ENCODE results near the gene CCDC148. TPM values are rescaled to one million over a fixed set of nuclear protein-coding genes. Genes with fewer than 3 reads are reported as not detected.

Gene CCDC148
- total RNA-seq, 1 experiment from 2014 or later = 2.1 TPM

GRCh38 chr2:158140201-158140600 lies 316.4 kb downstream of the CCDC148 start:
- POLR2A ChIA-PET = no interaction called here
- Mint-ChIP-seq H3K4me3 (no peak overlapping the region), H3K9me3 (peaks cover 2% of the 10 kb centered on the region; the same call in 1 of the 2 replicates), H3K27me3 (ENCODE audit: low read depth) (no peaks in the 10 kb centered on the region), H3K36me3 (no peaks in the 10 kb centered on the region), H3K27ac (no peak overlapping the region), H3K4me1 (peaks cover 15% of the 10 kb centered on the region)
- no peak for ATAC-seq
- CTCF ChIA-PET = interaction anchor here (0.7 kb wide), 1 partner anchor 614 kb away, joined by 3 read pairs; no protein-coding TSS in a partner anchor
- TF ChIP-seq ZNF512 (CRISPR knock-in tag; IDR thresholded peaks at IDR 0.05; ENCODE audit: borderline replicate concordance) (no peak), TEAD4 (CRISPR knock-in tag; IDR thresholded peaks at IDR 0.05) (no peak), AFF4 (CRISPR knock-in tag; IDR thresholded peaks at IDR 0.05; ENCODE audit: borderline replicate concordance) (no peak), SMAD3 (CRISPR knock-in tag; IDR thresholded peaks at IDR 0.05; ENCODE audit: borderline replicate concordance) (no peak), ZBTB21 (CRISPR knock-in tag; IDR thresholded peaks at IDR 0.05; ENCODE audit: borderline replicate concordance) (no peak), ATF3 (CRISPR knock-in tag; conservative IDR thresholded peaks at IDR 0.05) (no peak), IRF1 (CRISPR knock-in tag; IDR thresholded peaks at IDR 0.05) (no peak), GRHL2 (CRISPR knock-in tag; IDR thresholded peaks at IDR 0.05; ENCODE audit: insufficient replicate concordance, severe bottlenecking) (no peak), ZNF532 (CRISPR knock-in tag; IDR thresholded peaks at IDR 0.05; ENCODE audit: borderline replicate concordance) (no peak), JUN (CRISPR knock-in tag; IDR thresholded peaks at IDR 0.05) (no peak), ELF4 (CRISPR knock-in tag; IDR thresholded peaks at IDR 0.05; ENCODE audit: low read depth) (no peak), ETV6 (CRISPR knock-in tag; IDR thresholded peaks at IDR 0.05) (no peak), PRDM15 (CRISPR knock-in tag; IDR thresholded peaks at IDR 0.05) (no peak), ZNF138 (CRISPR knock-in tag; conservative IDR thresholded peaks at IDR 0.05) (no peak), ATF2 (CRISPR knock-in tag; IDR thresholded peaks at IDR 0.05; ENCODE audit: borderline replicate concordance, low read depth) (no peak), USF2 (CRISPR knock-in tag; IDR thresholded peaks at IDR 0.05) (no peak)
- DNase-seq (ENCODE audit: low spot score) = no peak
